ENCODE measurements around the gene BMP2. TPM values are rescaled to one million over a fixed set of nuclear protein-coding genes. Genes with fewer than 3 reads are reported as not detected.

The BMP2 gene
- total RNA-seq, 1 experiment from 2014 or later = 24.3 TPM

DNA sequence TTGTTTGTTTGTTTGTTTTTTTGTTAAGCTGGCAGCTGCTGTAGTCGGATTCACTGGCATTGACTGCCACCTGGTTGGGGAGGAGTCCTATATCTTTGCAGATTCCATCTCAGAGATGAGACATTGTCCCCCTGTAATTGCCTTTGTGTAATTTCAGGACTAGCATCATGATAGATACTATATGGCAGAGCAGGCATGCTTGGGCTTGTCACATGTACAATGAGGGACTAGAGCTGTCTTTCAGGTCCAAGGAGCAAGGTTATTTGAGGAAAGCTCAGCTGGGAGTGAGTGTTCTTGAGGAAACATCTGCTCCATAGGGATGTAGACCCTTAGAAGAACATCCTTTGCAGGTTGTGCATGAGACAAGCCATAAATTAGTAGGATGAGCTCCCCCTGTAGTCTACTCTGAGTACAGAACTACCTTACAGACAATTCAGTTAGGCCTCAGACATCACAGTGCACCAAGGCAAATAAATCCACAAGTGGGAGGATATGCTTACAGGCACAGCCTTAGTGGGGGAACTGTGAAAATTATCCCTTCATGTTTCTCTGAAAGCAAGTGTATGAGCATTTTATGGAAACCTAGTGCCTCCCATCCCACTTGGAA lies 62.1 kb downstream of the BMP2 start:
- BruUV-seq (replicated peaks) = no TSS peak
- Histone ChIP-seq H3K9me3 (no peaks in the 10 kb centered on the region), H3K4me3 (ENCODE audit: low read depth, low read length) (no peak overlapping the region), H3K36me3 (ENCODE audit: control insufficient read depth, insufficient read depth, low read length) (no peaks in the 10 kb centered on the region), H3K4me1 (no peaks in the 10 kb centered on the region), H3K27me3 (replicated peaks; ENCODE audit: control insufficient read depth, insufficient read depth, low read length) (no peaks in the 10 kb centered on the region)
- peaks cover 6% of the 10 kb centered on the region for H3K4me1 Mint-ChIP-seq (ENCODE audit: low read depth, unreplicated experiment)
- TF ChIP-seq CTCF (IDR thresholded peaks at IDR 0.05; ENCODE audit: insufficient read depth in 1 of 2, low read depth in 1 of 2, low read length in 1 of 2, severe bottlenecking in 1 of 2, unreplicated experiment in 1 of 2) = peak in 1 of 2 experiments; percentile 18
- intact Hi-C loops (cut with micrococcal nuclease; ENCODE audit: unreplicated experiment) = loop anchor here (1.0 to 10.0 kb wide), 7 partner anchors 111 to 1030 kb away; no protein-coding TSS in a partner anchor
- no peaks in the 10 kb centered on the region for H3K27me3 Mint-ChIP-seq (ENCODE audit: insufficient read depth, unreplicated experiment)
- no peaks in the 10 kb centered on the region for H3K36me3 Mint-ChIP-seq (ENCODE audit: insufficient read depth, unreplicated experiment)
- H3K9me3 Mint-ChIP-seq (ENCODE audit: unreplicated experiment) = no peaks in the 10 kb centered on the region
- POLR2A ChIA-PET = no interaction called here
- CTCF ChIA-PET = interaction anchor here (0.6 to 1.1 kb wide), 2 partner anchors 73 to 456 kb away, joined by 3 to 6 read pairs; no protein-coding TSS in a partner anchor
- DNase-seq = peak in 1 of 2 experiments; percentile 11
- no peak overlapping the region for H3K27ac Mint-ChIP-seq (ENCODE audit: unreplicated experiment)
- no peak overlapping the region for H3K4me3 Mint-ChIP-seq (ENCODE audit: unreplicated experiment)

Measured in Caco-2 (cell line).